DMS153 treated with DMSO at 0.1 percent for 48 hours (cell line): ENCODE results near the gene WNT3.

ENCODE experiments used
- DNase-seq: peaks from one replicate; lab custom pipeline; 2025; ENCODE audit not compliant: unreplicated experiment; lab: John Stamatoyannopoulos, UW

Gene WNT3

DNA sequence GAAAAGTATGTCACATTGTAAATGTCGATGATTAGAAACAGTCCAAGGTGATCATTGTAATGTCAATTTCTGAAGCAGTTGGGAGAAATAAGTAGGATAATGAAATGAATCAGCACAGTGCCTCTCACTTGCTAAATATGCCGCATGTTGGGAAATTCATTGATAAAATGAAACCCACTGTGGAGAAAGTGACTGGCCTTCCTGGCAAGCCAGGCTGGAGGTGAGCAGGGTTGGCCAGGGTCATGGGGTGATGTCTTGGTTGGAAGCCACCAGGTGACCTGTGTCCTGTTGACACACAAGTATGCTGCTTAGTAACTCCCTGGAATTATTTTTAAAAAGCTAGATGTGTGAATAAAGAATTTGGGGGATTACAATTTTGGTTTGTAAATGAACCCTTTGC, 18.0 kb upstream of the WNT3 start:
- no peak for DNase-seq

DNA sequence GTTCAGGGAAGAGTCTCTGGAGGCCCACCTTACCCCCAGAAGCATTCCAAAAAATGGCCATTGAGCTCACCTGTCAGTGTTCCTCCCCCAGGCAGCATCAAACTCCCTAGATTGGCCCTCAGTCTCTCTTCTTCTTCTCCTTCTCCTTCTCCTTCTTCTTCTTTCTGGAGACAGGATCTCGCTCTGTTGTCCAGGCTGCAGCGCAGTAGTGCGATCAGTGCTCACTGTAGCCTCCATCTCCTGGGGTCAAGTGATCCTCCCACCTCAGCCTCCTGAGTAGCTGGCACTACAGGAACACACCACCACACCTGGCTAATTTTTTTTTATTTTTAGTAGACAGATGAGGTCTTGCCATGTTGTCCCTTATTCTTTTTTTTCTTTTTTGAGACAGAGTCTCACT, 16.4 kb upstream of the WNT3 start:
- no peak for DNase-seq

DNA sequence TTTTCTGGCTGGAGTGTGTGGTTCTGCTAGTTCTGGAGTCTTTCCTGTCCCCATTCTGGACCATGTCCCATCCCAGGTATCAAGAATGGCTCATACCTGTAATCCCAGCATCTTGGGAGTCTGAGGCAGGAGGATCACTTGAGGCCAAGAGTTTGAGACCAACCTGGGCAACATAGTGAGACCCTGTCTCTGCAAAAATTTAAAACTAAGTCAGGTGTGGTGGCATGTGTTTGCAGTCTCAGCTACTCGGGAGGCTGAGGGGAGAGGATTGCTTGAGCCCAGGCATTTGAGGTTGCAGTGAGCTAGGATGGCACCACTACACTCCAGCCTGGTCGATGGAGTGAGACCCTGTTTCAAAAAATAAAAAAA, 15.3 kb upstream of the WNT3 start:
- no peak for DNase-seq

DNA sequence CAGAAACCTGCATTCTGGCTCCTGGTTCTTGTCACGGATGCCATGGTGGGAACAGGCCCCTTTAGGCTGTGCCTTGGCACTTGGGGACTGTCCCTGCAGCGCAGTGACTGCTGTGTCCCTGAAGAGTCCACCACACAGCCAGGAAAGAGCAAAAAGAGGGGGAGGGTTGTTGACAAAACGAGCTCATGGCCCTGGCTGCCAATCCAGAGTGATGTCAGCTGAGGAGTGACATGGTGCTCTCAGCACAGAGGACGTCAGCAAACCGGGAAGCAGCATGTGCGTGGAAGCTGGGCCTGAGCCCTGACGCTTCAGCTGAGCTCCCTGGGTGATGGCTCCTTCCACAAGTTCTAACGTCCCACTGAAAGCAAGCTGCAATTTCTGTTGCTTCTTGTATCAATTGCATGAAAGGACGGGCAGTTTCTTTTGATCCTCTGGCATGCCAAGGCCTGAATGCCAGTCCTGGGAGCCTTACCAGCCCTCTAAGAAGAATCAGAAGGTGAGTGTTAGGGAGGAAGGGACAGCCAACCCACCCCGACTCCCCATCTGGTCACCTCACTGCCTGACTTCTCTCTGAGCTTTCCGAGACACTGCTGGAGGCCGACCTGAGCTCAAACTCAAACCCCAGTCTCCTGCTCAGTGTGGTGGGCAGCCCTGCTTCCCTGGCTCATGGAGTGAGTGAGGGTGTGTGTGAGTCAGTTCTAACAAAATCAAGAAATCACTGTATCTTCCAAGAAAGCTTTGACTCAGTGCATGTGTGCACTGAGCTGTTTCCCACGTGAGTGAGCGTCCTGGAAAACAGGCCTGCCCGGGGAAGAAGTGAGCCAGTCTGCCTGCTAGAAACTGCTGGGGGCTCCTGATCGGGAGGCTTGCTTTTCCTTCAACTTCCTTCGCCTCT, 14.7 kb upstream of the WNT3 start:
- no peak for DNase-seq

DNA sequence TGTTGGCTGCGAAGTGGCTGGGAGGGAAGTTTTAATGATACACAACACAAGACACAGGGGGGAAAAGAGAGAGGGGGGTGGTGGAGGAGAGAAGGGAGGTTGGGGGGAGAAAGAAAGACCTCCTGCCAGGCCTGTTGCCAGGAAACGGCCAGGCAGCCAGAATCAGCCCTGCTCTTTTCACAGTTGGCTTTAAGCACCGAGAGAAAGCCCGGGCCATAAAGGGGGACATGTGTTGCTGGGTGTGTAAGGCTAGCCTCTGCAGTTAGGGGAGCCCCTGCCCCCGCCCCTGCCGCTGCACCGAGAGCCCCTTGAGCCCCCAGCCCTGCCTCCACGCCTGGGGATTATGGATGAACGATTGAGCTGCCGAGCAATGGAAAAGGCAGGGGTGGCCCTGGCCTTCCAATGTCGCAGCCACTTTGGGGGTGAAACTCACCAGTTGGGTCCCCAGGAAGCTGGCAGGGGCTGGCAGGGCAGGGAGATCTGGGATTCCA, 13.9 kb upstream of the WNT3 start:
- no peak for DNase-seq

DNA sequence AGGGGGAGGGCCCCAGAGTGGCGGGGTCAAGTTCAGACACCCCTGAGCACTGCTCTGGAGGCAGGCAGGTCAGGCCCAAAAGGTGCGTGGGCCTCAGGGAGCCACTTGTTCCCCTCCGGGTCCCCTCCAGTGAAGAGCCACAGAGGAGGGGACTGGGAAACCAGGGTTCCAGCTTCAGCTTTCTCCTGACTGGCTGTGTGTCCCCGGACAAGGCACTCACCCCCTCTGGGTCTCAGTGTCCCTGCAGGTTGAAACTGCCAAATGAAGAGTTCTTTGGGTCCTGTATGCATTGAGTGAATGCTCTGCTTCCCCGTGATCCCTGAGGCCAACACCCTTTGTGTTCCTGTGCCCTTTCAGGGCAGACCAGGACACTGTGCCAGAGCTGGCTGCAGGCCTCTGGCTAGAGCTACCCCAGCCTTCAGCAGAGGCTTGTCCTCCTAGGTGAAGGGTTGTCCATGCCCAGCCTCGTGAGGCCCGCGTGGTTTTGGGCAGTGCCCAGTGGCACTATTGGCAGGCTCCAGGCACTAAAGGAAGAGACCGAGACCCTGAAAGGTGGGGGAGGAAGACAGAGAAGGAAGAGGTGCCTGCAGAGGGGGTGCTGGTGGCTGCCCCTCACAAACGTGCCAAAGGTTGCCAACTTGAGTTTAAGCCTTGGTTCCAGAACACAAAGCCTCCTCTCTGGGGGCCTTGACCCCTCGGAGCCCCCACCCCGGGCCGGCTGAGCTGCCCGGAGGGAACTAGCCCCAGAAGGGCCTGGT, 13.3 kb upstream of the WNT3 start:
- DNase-seq: no peak

DNA sequence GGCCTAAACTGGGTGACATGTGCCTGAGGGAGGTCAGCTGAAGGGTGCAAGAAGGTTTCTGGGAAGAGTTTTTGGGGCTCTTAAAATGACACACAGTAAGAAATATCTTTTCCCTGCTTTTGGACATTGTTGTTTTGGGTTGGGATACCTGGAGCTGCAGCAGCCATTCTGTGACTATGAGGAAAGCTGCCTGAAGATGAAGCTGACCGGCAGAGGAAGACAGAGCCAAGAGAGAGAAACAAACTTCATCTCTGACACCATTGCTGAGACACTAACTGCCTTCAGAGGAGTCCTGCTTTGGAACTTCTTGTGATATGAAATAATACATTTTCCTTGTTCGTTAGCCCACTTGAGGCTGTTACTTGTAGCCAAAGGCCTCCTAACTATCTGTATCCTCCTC, 8.8 kb upstream of the WNT3 start:
- DNase-seq: no peak

DNA sequence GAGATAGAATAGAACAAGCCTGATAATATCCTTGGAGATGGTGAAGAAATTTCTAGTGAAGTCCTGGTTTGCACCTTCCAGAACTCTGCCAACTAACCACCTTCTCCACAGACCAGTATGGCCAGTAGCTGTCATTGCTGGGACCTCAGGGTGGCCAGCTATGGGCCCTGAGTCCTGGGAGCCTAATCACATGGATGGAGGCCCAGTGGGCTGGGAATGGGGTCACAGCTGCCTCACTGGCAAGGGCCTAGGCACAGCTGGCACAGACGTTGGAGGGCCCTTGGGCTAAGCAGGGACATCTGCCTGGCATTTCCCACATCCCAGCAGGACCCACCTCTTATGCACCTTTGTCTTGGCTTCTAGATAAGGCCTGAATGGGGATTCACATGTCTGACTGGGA, 7.6 kb upstream of the WNT3 start:
- DNase-seq: no peak

DNA sequence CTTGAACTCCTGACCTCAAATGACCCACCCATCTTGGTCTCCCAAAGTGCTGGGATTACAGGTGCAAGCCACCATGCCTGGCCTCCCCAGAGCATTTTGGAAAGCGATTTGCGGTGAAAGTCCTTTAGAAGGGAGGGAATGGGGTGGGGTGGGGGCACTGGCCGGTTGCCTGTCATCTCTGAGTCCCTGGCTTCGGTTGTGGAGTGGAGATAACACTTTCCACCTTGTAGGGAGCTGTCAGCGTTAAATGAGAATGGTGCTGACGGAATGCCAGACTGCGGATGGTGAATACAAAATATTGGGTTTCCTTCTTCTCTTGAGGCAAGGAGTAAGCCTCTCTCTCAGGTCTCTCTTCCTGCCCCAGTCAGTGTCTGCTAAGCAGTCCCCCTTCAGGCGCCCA, 5.2 kb upstream of the WNT3 start:
- DNase-seq: no peak

DNA sequence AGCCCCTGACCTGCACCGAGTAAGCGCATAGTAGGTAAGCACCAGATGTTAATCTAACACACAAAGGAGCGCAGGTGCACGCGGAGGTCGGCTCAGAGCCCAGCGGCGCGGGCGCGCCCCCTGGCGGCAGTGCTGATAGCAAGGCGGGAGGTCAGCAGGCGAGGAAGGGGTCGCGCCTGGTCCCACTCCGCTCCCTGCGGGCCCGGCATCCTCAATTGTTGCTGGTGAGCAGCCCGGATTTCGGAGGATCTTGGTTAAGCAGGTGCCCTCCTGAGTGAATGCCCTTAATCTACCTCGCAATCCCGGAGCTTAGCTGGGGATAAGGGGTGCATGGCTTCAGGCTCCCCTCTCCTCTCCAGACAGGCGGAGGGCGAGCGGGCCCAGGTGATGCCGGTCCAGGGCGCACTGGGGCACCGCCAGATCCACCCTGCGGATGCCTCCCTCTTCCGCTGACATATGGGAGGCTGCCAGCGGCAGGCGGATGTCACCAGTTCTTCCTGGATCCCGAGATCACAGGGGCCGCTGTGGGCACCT, 4.0 kb upstream of the WNT3 start:
- DNase-seq: no peak

DNA sequence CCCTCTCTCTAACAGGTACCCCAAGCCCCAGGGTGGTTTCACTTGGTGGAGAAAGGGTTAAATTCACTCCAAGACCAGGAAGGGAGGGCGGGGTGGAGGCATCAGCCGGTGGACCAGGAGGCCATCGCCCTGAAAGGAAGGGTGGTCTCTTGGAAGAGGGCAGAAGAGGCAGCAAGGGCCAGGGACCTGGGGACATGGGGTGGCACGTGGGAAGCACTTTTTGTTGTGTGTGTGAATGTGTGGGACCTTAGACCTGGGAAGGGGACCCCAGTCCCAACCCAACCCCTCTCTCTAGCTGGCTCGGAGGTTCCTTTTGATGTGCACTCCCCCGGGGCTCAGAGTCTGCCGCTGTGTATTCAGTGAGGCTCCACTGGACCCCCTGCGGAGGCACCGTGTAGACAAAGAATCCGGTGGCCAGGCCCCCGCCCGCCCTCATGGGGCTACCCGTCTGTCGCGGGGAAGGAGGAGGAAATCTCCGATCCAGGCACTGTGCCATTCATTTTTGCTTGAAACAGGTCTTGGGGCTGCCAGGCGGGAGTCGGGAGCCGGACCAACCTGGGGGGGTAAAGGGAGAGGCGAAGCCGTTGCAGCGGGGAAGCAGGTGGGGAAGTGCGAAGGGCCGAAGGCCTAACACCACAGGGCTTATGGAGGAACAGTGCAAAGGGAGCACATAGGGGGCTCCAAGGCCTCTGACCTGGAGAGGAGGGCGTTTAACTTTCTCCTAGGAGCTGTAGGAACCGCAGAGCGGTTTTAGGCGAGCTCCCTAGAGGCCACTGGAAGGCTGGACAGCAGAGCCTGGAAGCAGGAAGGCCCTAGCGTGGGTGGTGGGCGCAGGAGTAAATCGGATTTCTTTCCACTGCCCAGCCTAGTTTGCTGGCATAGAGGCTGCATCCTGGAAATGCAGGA, 3.2 kb upstream of the WNT3 start:
- no peak for DNase-seq

DNA sequence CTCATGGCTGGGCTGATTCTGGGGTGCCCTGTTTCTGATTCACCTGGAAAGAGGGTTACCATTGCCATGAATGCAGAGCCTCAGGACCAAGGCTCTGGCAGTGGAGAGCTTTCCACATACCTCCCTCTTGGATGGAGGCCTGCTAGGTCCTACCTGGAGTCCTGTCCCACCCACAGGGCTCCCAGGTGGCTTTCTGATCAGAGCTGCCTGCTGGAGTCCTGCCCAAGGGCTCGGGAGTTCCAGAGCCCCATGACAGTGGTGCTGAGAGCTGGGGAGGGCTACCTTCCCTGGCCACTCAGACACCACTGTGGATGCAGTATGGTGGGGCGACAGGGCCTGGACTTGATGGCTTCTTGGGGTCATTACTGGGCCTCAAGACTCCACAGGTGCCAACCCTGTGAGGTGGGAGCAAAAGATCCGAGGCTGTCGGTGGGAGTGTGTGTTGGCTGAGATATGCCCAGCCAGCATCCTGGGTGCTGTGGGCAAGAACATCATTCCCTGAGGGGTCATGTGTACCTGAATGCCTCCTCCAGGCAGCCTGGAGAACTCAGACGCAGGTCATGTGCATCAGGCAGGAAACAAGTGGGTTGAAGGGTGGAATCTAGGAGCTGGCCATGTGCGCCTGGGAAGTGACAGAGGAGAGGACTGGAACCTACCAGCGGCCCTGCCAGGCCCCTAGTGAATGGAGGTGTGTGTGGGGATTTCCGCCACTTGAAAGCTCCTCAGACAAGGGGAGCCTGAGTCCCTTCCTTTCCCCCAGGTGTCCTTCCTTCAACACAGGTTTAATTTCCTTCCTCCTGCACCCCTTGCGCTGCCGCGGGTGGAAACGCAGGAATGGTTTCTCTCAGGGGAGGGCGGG, 2.3 kb upstream of the WNT3 start:
- no peak for DNase-seq

DNA sequence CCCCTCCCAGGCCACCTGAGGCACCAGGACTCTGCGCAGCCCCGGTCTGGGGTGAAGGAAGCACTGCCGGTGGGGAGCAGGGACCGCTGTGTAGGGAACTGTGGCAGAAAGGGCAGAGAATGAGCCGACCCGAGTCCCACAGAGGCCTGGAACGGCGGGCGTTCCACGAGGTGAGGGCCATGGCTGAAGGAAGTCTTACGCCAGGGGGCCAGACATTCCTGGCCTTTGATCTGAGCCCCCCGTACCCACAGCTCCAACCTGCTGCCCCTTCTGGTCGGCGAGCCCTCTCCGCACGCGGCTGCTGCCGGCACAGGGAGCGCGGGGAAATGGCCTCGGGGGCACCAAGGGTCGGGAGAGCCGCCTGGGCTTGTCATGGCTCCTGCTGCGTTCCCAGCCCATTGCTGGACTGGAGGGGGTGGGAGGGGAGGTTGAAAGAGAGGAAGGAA, 1.4 kb upstream of the WNT3 start:
- DNase-seq: no peak

DNA sequence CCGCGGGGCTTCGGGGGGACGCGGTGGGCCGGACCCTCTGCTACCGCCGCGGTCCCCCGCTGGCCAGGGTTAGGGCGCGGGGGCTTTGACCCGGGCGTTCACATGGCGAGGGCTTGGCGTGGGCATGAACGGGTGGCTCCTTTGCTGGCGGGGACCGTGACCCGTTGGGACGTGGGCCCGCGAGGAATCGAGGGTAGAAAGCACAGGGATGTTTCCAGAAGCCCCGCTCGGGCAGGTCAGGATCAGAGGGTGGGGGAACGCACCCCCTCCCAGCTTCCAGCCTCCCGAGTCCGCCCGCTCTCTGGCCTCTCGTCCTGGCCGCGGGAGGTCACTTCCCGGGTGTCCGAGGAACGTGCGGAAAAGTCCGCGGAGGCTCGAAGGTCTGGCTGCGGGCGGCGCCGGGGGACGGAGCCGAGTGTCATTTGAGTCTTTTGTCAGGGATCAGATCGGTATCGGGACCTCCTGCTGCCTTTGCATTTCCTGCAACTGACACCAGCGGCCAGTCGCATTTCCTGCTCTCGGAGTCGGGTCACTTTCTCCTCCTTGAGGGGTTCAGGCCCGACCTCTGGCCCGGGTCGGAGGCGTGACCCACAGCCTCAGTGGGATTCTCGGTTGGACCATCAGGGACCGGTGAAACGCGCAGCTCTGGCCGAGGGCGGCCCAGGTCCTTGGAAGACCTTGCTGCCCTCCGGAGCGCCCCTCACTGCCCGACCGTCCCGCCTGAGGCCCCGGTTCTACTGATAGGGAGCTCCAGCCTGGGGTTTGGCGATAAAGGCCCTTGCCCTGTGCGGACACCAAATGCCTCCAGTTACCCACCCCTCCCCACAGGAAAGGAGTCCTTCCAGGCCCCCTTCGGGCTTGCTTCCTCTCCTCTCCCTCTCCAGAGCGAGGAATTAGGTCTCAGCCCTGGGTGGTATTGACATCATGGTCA, 702 bp upstream of the WNT3 start:
- no peak for DNase-seq

DNA sequence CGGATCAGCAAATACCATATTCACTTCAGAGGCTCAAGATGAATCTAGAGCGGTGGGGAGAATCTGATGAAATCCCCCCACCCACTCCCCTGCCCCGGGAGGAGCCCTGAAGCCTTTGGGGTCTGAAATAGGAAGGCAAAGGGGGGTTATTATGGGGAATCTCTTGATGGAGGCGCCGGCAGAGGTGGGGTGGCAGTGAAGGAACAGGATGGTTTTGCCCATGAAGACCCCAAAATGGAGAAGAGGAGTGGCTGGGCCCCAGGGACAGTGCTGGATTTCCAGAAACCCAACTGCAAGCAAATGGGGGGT, 637 bp downstream of the WNT3 start:
- no peak for DNase-seq

DNA sequence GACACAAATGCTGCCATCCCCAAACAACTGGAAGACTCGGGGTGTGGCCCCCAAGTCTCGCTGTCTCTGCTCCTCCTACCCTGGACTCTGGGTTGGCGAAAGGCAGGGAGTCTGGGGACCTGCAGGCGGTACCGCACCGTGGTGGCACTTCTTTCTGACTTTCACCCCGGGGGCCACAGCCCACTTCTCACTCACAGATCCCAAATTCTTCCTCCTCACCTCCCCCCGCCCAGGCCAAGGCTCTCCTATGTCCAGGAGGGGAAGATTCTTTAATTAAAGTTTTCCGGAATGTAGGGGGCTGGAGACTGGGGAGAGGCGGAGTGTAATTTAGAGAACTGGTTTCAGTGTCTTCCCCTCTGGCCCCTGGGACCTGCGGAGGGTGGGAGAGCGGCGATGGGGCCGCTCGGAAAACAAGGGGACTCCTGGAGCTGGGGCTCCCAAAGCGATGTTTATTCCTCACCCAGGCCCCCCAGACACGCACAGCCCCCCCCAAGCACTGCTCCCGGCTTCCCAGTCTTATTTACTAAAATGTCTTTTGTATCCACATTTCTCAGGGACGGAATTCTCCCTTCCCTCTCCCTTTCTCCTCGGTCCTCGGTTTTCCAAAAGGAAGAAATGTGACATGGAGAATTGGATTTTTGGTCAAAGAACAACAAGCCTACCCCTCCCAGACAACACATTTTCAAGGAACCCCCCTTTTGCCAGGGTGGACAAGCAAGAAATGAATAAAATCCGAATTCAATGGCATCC, 1.2 kb downstream of the WNT3 start:
- no peak for DNase-seq

DNA sequence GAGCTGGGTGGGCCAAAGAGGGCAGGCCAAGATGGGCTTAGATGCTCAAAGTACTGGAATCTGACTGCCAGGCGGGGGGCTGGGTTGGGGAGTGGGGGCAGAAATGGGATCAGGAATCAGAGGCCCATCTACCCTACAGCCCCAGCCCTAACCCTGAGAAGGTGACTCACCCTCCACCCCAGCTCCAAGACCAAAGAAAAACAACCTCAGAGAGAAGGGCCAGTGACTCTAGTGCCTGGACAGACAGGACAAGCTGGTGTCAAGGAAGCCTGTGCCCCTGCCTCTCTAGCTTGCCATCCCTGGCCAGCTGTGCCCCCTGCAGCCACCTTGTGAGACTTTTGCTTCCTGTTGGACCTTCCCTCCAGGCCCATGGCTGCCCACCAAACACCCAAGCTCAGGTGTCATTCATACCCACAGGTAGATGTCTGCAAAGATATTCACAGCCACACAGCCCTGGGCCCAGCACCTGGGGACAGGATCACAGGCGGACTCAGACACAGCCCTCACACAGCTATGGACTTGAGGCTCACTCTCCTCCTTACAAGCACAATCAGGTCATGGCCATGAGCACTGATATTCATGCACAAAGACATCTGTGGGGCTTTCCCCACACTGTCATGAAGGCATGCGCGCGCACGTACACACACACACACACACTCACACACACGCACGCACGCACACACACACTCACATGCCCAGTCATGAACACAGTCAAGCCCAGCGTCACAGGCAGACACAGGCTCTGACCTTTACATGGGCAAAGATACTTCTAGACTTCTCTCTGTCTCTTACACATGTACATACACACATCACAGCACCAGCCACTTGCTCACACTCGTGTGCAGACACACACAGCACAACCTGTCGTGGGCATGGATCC, 2.8 kb downstream of the WNT3 start:
- no peak for DNase-seq
